GM12874 (cell line): ENCODE data around the gene WDR82.

Source experiments
- TF ChIP-seq, protein P1 (sequence below): IDR thresholded peaks from 2 replicates; pipeline ENCODE4 v1.5.1; 2011; ENCODE audit warnings: low read depth, mild to moderate bottlenecking, control low read depth, low read length, moderate library complexity; ENCODE audit not compliant: insufficient read depth

The WDR82 gene

DNA sequence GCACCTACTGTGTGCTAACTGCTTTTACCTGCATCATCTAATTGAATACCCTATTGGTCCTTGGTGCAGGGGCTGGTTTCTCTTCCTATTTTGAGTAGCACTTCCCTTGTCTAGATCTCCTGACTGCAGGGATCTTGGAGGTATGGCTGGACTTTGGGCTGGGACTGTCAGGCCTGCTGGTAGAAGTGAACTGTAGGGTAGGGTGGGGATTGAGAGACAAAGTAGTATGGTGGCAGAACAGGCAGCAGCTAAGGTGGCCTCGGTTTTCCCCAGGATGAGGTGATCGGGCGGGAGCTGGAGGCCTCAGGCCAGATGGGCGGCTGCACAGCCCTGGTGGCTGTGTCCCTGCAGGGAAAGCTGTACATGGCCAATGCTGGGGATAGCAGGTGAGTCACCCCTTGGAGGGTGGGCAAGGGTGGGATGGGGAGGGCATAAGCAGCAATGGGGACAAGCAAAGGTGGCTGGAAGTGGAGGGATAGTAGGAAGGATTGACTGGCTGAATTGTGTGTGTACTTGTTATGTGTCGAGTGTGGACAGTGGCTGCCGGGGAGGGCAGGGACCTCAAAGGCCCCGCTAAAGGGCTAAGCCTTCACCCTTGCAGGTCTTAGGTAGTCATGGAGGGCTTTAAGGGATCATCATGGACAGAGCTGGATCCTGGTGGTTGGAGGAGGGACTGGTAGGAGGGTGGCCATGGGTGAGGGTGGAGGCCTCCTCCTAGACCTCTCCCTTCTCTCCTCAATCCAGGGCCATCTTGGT, 30.9 kb downstream of the WDR82 start:
- TF ChIP-seq, protein P1, sequence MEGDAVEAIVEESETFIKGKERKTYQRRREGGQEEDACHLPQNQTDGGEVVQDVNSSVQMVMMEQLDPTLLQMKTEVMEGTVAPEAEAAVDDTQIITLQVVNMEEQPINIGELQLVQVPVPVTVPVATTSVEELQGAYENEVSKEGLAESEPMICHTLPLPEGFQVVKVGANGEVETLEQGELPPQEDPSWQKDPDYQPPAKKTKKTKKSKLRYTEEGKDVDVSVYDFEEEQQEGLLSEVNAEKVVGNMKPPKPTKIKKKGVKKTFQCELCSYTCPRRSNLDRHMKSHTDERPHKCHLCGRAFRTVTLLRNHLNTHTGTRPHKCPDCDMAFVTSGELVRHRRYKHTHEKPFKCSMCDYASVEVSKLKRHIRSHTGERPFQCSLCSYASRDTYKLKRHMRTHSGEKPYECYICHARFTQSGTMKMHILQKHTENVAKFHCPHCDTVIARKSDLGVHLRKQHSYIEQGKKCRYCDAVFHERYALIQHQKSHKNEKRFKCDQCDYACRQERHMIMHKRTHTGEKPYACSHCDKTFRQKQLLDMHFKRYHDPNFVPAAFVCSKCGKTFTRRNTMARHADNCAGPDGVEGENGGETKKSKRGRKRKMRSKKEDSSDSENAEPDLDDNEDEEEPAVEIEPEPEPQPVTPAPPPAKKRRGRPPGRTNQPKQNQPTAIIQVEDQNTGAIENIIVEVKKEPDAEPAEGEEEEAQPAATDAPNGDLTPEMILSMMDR = no peak

DNA sequence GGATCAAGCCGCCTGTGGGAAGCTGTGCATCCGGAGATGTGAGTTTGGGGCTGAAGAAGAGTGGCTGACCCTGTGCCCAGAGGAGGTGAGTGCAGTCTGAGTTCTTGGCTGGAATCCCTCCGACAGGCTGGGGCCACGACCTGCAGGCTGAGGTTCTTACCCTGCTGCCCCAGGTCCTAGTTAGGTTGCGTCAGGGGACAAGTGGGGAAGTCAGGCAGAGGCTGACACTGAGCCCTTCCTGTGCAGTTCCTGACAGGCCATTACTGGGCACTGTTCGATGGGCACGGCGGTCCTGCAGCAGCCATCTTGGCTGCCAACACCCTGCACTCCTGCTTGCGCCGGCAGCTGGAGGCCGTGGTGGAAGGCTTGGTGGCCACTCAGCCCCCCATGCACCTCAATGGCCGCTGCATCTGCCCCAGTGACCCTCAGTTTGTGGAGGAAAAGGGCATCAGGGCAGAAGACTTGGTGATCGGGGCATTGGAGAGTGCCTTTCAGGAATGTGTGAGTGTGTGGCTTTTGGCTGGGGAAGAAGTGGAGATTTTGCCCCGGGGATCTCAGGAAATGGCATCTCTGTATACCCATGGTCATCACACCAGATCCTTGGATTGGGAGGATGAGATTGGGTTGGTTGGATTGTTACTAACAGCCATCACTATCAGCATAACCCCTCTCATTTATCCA, 31.6 kb downstream of the WDR82 start:
- TF ChIP-seq, protein P1 = no peak

GRCh38 chr3:52246264-52246620, 32.2 kb downstream of the WDR82 start:
- TF ChIP-seq, protein P1 = no peak

GRCh38 chr3:52245322-52246263, 32.9 kb downstream of the WDR82 start, which contains the start of gene PPM1M:
PPM1M (plus strand) TSS chr3:52245759; CDS start chr3:52245825, 66 bp downstream.
- TF ChIP-seq, protein P1 = no peak

- TF ChIP-seq, protein P1 = no peak
Observed at GRCh38 chr3:52243791-52244628, 34.4 kb downstream of the WDR82 start.

DNA sequence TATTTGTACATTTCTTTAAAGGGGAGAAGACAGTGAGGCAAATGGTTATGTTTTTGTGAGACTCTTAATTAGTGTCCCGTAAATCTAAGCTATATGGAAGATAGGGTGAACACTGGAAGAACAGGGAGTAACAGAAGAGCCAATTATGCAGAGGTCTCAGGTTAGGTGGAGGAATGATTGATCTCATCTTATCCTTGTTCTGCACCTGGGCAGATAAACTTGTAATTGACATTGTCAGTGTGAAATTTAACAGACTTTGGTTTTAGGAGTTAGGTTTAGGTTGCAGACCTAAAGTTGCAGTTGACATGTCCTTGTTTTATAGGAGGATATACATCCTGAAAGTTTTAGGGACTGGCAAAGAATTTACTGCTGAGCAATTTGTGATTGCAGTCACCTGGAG, 36.4 kb downstream of the WDR82 start:
- TF ChIP-seq, protein P1 = no peak
